HG03135 (cell line): ENCODE measurements around the gene PIBF1.
"Not testable (repeated sequence)": the region's sequence is repeated elsewhere in the genome, so short reads cannot be mapped to it uniquely, and the experiment has no call there.

Source experiments
- ATAC-seq: cut with Tn5 transposase; IDR thresholded peaks from one replicate; pipeline ENCODE4 v1.9.1; 2021; ENCODE audit warnings: mild to moderate bottlenecking, moderate library complexity; ENCODE audit not compliant: unreplicated experiment

Gene PIBF1

DNA sequence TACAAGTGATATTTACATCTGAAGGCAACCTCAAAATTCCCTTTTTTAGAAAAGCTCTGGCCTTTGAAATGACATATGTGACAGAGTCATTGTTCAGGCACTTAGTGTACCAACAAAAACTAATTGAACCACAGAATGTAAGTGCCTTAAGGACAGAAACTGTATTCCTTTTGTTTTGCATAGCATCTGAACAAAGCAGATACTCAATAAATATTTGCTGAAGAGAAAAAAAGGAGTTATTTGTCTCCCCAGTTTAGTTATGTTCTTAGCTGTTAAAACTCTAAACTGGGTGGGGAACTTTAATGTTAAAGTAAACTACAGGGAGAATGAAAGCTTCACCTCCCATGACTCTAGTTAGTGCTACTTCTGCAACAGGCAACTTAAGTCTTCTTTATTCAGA is 220.0 kb downstream of the PIBF1 start:
- no peak for ATAC-seq

GRCh38 chr13:73011751-73012150 is 229.8 kb downstream of the PIBF1 start:
- no peak for ATAC-seq

- ATAC-seq, result no peak
Measured at GRCh38 chr13:73015805-73016204, 233.9 kb downstream of the PIBF1 start.

- ATAC-seq, result no peak
Measured at GRCh38 chr13:73018336-73018735, 236.4 kb downstream of the PIBF1 start.

DNA sequence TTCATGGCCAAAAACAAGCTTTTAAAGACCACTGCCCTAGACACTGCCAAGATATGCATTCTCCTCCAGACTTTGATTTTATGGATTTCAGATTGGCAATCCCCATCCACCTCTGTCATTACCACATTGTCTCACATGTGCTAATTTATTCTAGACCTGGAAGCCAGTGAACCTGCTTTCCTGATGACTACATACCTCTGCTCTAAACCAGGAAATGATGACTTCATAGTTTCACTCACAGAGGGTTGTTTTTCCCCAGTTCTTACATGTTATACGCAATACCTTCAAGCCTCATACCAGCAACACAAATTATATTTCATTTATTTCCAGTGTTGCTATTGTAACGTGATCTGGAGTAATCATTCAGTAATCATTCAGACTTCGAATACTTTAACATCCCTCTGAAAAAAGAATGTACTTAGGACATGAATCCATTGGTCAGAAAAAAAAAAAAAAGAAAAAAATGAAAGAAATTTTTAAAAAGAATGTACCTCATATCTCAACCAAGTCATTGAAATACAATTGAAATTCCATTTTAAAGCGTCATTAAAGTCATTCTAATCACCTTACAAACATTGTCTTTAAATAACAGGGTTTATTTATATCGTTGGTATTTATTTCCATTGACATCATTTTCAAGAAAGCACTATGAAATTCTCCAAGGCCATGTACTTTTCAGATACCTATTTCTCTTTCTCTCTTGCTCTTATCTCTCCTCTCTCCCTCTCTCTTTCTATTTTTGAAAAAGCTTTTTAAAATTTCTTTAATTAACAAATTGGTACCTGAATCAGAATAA is 243.5 kb downstream of the PIBF1 start:
- ATAC-seq, result no peak

DNA sequence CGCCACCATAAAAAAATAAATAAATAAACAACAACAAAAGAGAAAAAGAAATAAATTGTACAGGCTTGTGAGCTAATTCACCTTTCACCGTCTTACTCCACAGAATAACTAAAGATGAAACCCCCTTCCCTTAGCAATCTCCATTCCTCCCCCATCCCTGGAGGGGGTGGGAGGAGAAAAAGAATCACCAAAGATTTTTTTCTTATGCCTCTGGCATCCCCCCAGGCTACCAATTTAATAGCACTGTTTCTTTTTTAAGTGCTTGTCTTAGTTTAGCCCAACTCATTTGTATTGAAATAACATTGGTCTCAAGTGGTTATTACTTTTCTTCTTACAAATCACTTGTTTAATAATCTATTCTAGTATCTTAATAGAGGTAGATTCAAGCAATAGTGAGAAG is 253.0 kb downstream of the PIBF1 start:
- no peak for ATAC-seq

GRCh38 chr13:73035660-73036059 is 253.7 kb downstream of the PIBF1 start:
- ATAC-seq, result no peak

DNA sequence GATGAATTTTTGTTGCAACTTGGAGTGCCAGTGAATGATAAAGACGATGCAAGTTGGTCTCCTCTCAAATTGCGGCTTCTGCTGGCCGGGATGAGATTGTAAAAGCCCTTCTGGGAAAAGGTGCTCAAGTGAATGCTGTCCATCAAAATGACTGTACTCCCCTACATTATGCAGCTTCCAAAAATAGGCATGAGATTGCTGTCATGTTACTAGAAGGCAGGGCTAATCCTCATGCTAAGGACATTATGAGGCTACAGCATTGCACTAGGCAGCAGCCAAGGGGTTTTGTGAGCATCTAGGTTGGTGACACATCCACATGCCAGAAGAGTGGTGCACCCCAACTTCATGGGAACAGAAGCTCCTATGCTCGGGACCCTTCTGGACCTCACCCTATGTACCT is 254.6 kb downstream of the PIBF1 start:
- ATAC-seq, result no peak

DNA sequence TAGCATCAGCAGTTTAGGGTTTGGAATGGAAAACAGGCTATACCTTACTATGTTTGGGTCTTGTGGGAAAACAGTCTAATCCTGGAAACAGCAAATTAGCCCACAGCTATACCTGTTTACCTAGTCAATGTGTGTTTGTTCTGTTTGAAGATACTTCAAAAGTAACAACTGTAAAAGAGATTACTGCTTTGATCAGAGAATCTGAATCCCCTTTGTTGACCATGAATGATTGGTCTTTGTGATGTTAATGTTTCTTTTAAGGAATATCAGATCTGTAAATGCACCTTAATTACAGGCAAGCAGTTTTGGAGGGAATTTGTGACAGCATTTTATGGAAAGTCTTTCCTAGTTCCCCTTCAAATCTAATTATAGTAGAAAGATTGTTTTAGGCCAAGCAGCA is 256.1 kb downstream of the PIBF1 start:
- no peak for ATAC-seq

GRCh38 chr13:73039201-73040108 is 257.5 kb downstream of the PIBF1 start:
- ATAC-seq, result no peak

DNA sequence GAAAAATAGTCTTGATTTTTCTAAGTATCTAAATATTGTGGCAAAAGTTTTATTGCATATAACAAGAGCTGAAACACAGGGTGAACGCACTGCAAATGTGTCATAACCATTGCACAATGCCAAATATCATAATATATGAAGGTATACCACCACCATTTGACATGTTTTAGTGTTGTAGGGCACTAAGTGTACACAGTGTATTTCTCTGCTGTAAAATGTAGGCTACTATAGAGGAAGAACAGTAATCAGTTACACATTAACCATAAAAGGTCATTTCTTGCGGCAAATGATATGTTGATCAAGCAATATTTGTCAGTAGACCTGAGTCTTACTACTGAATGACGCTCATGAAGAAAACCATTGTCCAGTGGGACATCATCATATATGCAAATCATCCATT is 258.6 kb downstream of the PIBF1 start:
- ATAC-seq, result no peak

GRCh38 chr13:73040968-73041596 is 259.1 kb downstream of the PIBF1 start:
- ATAC-seq, result no peak

GRCh38 chr13:73045031-73045430 is 263.1 kb downstream of the PIBF1 start:
- no peak for ATAC-seq

DNA sequence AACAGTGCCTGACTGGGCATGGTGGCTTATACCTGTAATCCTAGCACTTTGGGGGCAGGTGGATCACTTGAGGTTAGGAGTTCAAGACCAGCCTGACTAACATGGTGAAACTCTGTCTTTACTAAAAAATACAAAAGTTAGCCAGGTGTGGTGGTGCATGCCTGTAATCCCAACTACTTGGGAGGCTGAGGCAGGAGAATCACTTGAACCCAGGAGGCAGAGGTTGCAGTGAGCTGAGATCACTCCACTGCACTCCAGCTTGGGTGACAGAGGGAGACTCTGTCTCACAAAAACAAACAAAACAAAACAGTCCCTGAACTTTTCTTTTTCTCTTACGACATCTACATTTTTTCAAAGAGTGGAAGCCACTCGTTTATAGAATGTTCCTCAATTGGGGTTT is 266.7 kb downstream of the PIBF1 start:
- not testable (repeated sequence) for ATAC-seq

GRCh38 chr13:73054712-73055111 is 272.8 kb downstream of the PIBF1 start:
- ATAC-seq, result no peak

GRCh38 chr13:73055813-73056564 is 274.1 kb downstream of the PIBF1 start:
- no peak for ATAC-seq

DNA sequence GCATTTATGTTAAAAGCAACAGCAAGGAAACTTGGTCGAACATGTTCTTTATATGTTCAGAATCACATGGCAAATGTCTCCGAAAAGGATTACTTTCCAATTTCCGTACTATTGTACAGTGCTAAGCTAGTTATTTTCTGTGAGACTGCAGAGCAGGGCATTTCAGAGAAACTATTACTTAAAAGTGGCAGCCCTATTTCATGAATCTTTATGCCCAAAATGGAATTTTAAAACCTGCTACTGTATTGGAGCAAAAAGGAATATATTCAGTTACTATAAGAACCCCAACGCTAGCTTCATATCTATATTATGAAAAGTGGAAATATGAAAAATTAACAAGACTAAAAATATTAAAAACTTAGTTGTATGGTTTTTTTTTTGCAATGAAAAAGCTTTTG is 274.6 kb downstream of the PIBF1 start:
- no peak for ATAC-seq

DNA sequence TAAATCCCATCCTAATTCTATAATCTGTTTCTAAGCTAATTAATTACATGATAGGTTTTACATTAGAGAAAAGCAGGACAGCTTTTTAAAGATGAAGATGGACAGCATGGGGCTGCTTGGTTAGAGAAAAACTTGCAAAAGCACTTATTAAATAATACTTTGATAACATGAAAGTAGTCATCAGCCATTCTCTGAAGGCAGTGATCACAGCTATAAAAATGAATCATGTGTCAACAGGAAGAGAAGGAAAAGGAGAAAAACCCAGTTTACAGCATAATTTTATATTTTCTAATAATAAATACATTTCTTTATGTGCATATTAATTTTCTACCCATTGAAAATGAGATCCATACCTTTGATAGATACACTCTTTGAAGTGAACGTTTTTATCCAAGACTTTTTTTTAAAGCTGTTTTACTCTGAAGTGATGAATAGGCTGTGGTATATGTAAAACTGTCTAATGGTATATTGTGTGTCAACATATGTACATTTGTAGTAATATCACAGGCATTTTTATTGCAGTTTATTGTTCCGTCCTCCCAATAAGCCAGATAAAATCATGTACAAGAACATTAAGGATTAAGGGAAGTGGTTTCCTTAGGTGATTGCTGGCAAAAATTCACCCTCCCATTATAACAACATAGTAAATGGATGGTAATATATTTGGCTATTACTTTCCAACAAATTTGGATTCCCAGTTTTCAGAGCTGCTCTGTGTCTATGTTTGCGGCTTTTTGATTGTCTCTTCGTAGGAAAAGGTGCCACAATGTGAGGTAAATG is 275.5 kb downstream of the PIBF1 start:
- ATAC-seq, result no peak

- ATAC-seq, result no peak
Measured at GRCh38 chr13:73058064-73058313, 276.1 kb downstream of the PIBF1 start.

DNA sequence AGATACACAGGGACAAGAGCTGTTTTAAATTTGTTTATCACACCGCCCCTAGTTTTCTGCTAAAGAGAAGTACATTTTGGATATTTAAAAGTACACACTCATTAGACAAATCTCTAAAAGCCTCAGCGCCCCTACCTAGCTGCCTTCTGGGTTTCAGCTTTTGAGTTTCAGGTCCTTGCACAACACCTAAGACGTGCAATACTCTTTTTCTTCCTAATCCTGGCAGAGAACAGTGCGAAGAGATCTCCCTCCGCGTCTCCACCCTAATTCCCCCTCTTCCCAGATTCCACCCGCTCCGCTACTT is 276.5 kb downstream of the PIBF1 start:
- ATAC-seq, result peak; percentile 5
